Upper lobe of right lung (tissue), 1 donor: ENCODE measurements around the gene ZNF266. TPM values are rescaled to one million over a fixed set of nuclear protein-coding genes. Genes with fewer than 3 reads are reported as not detected.

Experiments used
- ATAC-seq: fragments of 200-7000 bp; cut with Tn5 transposase; one replicate; pipeline ENCODE4 v1.9.1; 2020; ENCODE audit warnings: mild to moderate bottlenecking, moderate library complexity
- DNase-seq: peaks from one replicate; pipeline ENCODE4 v3.0.0-alpha.2; 2020
- H3K27ac ChIP-seq: fragments of 200-600 bp; one replicate; pipeline ENCODE4 v1.8.0; 2022
- H3K27me3 ChIP-seq: fragments of 200-600 bp; one replicate; pipeline ENCODE4 v1.8.0; 2022; ENCODE audit warnings: mild to moderate bottlenecking
- H3K36me3 ChIP-seq: fragments of 200-600 bp; one replicate; pipeline ENCODE4 v1.8.0; 2022
- H3K4me1 ChIP-seq: fragments of 200-600 bp; one replicate; pipeline ENCODE4 v1.8.0; 2022
- H3K4me3 ChIP-seq: fragments of 200-600 bp; one replicate; pipeline ENCODE4 v1.8.0; 2022; ENCODE audit warnings: mild to moderate bottlenecking
- H3K9me3 ChIP-seq: fragments of 200-600 bp; one replicate; pipeline ENCODE4 v1.8.0; 2022
- intact Hi-C: fragments of 100-400 bp; cut with DNase I; formaldehyde crosslinking; loops from one replicate; pipeline ENCODE4 v1.11.0; 2022
- total RNA-seq: library from RNA; stranded (reverse); fragmentation: NEBNext Ultra II Directional; extraction: Animal tissue kit (Norgen Biotek cat#: 25700); gene quantifications from one replicate; pipeline ENCODE4 v1.2.1, GENCODE V29; 2021
- TF ChIP-seq, protein P1 (sequence below): fragments of 200-600 bp; IDR thresholded peaks from one replicate; pipeline ENCODE4 v1.8.0; 2022; ENCODE audit warnings: antibody characterized with exemption
- donor health status: DM: no; HTN: yes; CAD: no; lungs with severe emphysema.

Gene ZNF266
- total RNA-seq, 1 donor from 2014 or later: 24.5 TPM

DNA sequence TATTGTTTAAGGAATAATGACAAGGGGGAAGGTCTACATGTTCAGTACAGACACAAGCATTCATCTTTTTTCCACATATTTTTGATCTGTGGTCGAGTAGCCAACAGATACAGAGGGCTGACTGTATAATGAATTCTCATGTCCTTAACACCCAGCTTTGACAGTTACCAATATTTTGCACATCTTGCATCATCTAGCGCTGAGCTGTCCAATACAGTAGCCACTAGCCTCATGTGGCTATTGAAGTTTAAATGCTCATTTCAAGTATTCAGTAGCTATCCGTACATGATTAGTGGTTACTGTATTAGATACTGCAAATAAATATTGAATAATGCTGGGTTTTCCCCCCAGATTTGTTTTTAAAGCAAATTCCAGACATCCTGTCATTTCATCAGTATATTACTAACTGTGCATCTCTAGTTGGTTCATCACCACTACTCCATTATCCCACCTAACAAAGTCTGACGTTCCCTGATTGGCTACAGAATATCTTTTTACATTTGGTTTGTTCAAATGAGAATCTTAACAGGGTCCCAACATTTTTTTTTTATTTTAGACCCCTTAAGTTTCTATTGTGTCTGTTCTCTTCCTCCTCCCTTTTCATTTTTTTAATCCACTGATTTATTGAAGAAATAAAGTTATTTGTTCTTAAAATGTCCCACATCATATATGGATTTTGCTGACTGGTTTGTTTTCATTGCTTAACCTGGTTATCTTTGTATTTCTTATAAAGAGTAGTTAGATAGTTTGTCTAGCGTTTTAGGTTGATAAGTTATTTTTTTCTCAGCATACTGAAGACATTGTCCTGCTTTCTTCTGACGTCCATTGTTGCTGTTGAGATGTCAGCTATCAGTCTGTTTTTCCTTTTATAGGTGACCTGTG, 64.4 kb downstream of the ZNF266 start:
- ATAC-seq (no peak), DNase-seq (no peak)
- TF ChIP-seq, protein P1, sequence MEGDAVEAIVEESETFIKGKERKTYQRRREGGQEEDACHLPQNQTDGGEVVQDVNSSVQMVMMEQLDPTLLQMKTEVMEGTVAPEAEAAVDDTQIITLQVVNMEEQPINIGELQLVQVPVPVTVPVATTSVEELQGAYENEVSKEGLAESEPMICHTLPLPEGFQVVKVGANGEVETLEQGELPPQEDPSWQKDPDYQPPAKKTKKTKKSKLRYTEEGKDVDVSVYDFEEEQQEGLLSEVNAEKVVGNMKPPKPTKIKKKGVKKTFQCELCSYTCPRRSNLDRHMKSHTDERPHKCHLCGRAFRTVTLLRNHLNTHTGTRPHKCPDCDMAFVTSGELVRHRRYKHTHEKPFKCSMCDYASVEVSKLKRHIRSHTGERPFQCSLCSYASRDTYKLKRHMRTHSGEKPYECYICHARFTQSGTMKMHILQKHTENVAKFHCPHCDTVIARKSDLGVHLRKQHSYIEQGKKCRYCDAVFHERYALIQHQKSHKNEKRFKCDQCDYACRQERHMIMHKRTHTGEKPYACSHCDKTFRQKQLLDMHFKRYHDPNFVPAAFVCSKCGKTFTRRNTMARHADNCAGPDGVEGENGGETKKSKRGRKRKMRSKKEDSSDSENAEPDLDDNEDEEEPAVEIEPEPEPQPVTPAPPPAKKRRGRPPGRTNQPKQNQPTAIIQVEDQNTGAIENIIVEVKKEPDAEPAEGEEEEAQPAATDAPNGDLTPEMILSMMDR: no peak
- no peaks in the 10 kb centered on the region for H3K4me1 ChIP-seq
- H3K27ac ChIP-seq: no peak overlapping the region
- no peaks in the 10 kb centered on the region for H3K36me3 ChIP-seq
- intact Hi-C loops: no loop called here
- H3K4me3 ChIP-seq: no peak overlapping the region
- peaks cover 88% of the 10 kb centered on the region for H3K9me3 ChIP-seq
- no peaks in the 10 kb centered on the region for H3K27me3 ChIP-seq

DNA sequence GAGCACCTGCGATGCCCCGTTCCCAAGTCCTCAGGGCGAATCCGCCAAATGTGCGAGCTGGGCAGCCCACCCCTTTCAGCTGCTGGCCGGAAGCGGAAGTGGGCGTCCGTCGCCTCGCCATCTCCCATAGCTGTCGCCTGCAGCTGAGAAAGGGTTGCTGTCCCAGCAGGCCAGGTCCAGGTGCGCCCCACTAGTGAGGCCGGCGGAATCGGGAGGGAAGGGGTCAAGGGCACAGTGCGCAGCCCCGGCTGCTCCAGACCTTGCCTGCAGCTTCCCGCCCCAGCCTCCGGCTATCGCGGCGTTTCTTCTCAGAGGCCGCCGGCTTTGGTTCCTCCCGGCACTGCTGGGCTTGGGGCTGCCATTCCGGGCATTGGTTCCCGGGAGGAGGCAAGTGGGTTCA, 72.5 kb downstream of the ZNF266 start, which contains the start of gene ZNF177:
ZNF177 (plus strand) TSS at position 109 of the 400 bp plus-strand sequence. CDS start 15,299 bp downstream, outside the sequence.
- DNase-seq: no peak
- H3K36me3 ChIP-seq: no peaks in the 10 kb centered on the region
- TF ChIP-seq, protein P1: no peak
- intact Hi-C loops: no loop called here
- no peaks in the 10 kb centered on the region for H3K4me1 ChIP-seq
- ATAC-seq: no peak
- peaks cover 69% of the 10 kb centered on the region for H3K9me3 ChIP-seq
- H3K27ac ChIP-seq: no peak within 1 kb of the TSS
- no peak within 1 kb of the TSS for H3K4me3 ChIP-seq
- H3K27me3 ChIP-seq: no peaks in the 10 kb centered on the region

Other genes with a start within 250 kb of the ZNF266 start
- gene OR7D4, start 216.0 kb downstream of the ZNF266 start, total RNA-seq: not detected
- not detected for gene OR7E24, start 184.6 kb downstream of the ZNF266 start, total RNA-seq
- 5.3 TPM for gene ZNF699, start 125.7 kb downstream of the ZNF266 start, total RNA-seq
- 21.2 TPM for gene ZNF559, start 111.4 kb downstream of the ZNF266 start, total RNA-seq
- gene ZNF177, start 72.6 kb downstream of the ZNF266 start, total RNA-seq: 3.3 TPM
- gene ZNF560, start 63.0 kb upstream of the ZNF266 start, total RNA-seq: not detected
- 15.3 TPM for gene ZNF426, start 103.1 kb upstream of the ZNF266 start, total RNA-seq
- gene ZNF121, start 148.9 kb upstream of the ZNF266 start, total RNA-seq: 25.1 TPM
- gene ZNF561, start 185.7 kb upstream of the ZNF266 start, total RNA-seq: 34.7 TPM
- gene ZNF562, start 239.5 kb upstream of the ZNF266 start, total RNA-seq: 31.6 TPM